Peyer's patch (tissue), 4 donors: ENCODE data around the gene TH.

Experiments used
- CTCF ChIP-seq, 6 experiments: fragments of 450-650 bp in 4 of 6; fragments of 200-600 bp in 2 of 6; sonication (generic) in 1 of 6; IDR thresholded peaks; one replicate each; pipeline ENCODE4 v1.5.1; 2017 to 2019; ENCODE audit warnings: antibody characterized with exemption in 6 of 6, mild to moderate bottlenecking in 3 of 6, moderate library complexity in 1 of 6
- POLR2A ChIP-seq, 2 donors: fragments of 450-650 bp; IDR thresholded peaks; one replicate each; pipeline ENCODE4 v1.5.1; 2017; ENCODE audit warnings: antibody characterized with exemption in 2 of 2, mild to moderate bottlenecking in 2 of 2, moderate library complexity in 2 of 2

GRCh38 chr11:2180347-2180746 lies 8.7 kb upstream of the TH start:
- TF ChIP-seq CTCF (IDR thresholded peaks at IDR 0.05) (no peak), POLR2A (IDR thresholded peaks at IDR 0.05) (no peak)
